Mucosa of stomach (tissue), 1 donor: ENCODE results near the gene FHIT.

Experiments
- H3K27me3 ChIP-seq: one replicate; pipeline ENCODE4 v1.7.0; 2013; ENCODE audit warnings: mild to moderate bottlenecking, low read length; ENCODE audit not compliant: control insufficient read depth, insufficient read depth
- H3K36me3 ChIP-seq: one replicate; pipeline ENCODE4 v1.7.0; 2013; ENCODE audit warnings: low read length; ENCODE audit not compliant: control insufficient read depth, insufficient read depth
- H3K4me1 ChIP-seq: one replicate; pipeline ENCODE4 v1.7.0; 2013; ENCODE audit warnings: mild to moderate bottlenecking, low read length; ENCODE audit not compliant: control insufficient read depth, insufficient read depth
- H3K4me3 ChIP-seq: one replicate; pipeline ENCODE4 v1.7.0; 2013; ENCODE audit warnings: low read length
- H3K9ac ChIP-seq: one replicate; pipeline ENCODE4 v1.7.0; 2013; ENCODE audit warnings: mild to moderate bottlenecking, low read length, moderate library complexity
- H3K9me3 ChIP-seq: one replicate; pipeline ENCODE4 v1.7.0; 2013; ENCODE audit warnings: mild to moderate bottlenecking, low read length, moderate library complexity; ENCODE audit not compliant: control insufficient read depth
- donor health status: Pancreatic carcinoma.

The FHIT gene

GRCh38 chr3:60758171-60758570, 493.1 kb downstream of the FHIT start:
- no peak overlapping the region for H3K9ac ChIP-seq
- no peaks in the 10 kb centered on the region for H3K9me3 ChIP-seq
- H3K27me3 ChIP-seq: no peaks in the 10 kb centered on the region
- no peaks in the 10 kb centered on the region for H3K4me1 ChIP-seq
- H3K4me3 ChIP-seq: no peak overlapping the region
- H3K36me3 ChIP-seq: no peaks in the 10 kb centered on the region

GRCh38 chr3:60757724-60758123, 493.5 kb downstream of the FHIT start:
- Histone ChIP-seq H3K4me1 (no peaks in the 10 kb centered on the region), H3K36me3 (no peaks in the 10 kb centered on the region), H3K9me3 (no peaks in the 10 kb centered on the region), H3K9ac (no peak overlapping the region), H3K27me3 (no peaks in the 10 kb centered on the region), H3K4me3 (no peak overlapping the region)

GRCh38 chr3:60756241-60757030, 494.8 kb downstream of the FHIT start:
- Histone ChIP-seq H3K4me3 (no peak overlapping the region), H3K9ac (no peak overlapping the region), H3K4me1 (no peaks in the 10 kb centered on the region), H3K27me3 (no peaks in the 10 kb centered on the region), H3K36me3 (no peaks in the 10 kb centered on the region), H3K9me3 (no peaks in the 10 kb centered on the region)

GRCh38 chr3:60755094-60755493, 496.2 kb downstream of the FHIT start:
- Histone ChIP-seq H3K4me1 (no peaks in the 10 kb centered on the region), H3K4me3 (no peak overlapping the region), H3K9ac (no peak overlapping the region), H3K36me3 (no peaks in the 10 kb centered on the region), H3K9me3 (no peaks in the 10 kb centered on the region), H3K27me3 (no peaks in the 10 kb centered on the region)

GRCh38 chr3:60754617-60755016, 496.6 kb downstream of the FHIT start:
- Histone ChIP-seq H3K36me3 (no peaks in the 10 kb centered on the region), H3K27me3 (no peaks in the 10 kb centered on the region), H3K4me3 (no peak overlapping the region), H3K4me1 (no peaks in the 10 kb centered on the region), H3K9me3 (no peaks in the 10 kb centered on the region), H3K9ac (no peak overlapping the region)

GRCh38 chr3:60752809-60753208, 498.4 kb downstream of the FHIT start:
- Histone ChIP-seq H3K36me3 (no peaks in the 10 kb centered on the region), H3K9ac (no peak overlapping the region), H3K4me1 (no peaks in the 10 kb centered on the region), H3K27me3 (no peaks in the 10 kb centered on the region), H3K9me3 (no peaks in the 10 kb centered on the region), H3K4me3 (no peak overlapping the region)

GRCh38 chr3:60746695-60747416, 504.4 kb downstream of the FHIT start:
- Histone ChIP-seq H3K36me3 (no peaks in the 10 kb centered on the region), H3K4me1 (no peaks in the 10 kb centered on the region), H3K27me3 (no peaks in the 10 kb centered on the region), H3K4me3 (no peak overlapping the region), H3K9ac (no peak overlapping the region), H3K9me3 (no peaks in the 10 kb centered on the region)

GRCh38 chr3:60746043-60746638, 505.1 kb downstream of the FHIT start:
- H3K27me3 ChIP-seq: no peaks in the 10 kb centered on the region
- H3K36me3 ChIP-seq: no peaks in the 10 kb centered on the region
- H3K4me1 ChIP-seq: no peaks in the 10 kb centered on the region
- no peak overlapping the region for H3K9ac ChIP-seq
- no peak overlapping the region for H3K4me3 ChIP-seq
- H3K9me3 ChIP-seq: no peaks in the 10 kb centered on the region

GRCh38 chr3:60743631-60744164, 507.6 kb downstream of the FHIT start:
- no peaks in the 10 kb centered on the region for H3K4me1 ChIP-seq
- no peaks in the 10 kb centered on the region for H3K9me3 ChIP-seq
- no peak overlapping the region for H3K9ac ChIP-seq
- no peaks in the 10 kb centered on the region for H3K36me3 ChIP-seq
- H3K4me3 ChIP-seq: no peak overlapping the region
- no peaks in the 10 kb centered on the region for H3K27me3 ChIP-seq

- H3K4me1 ChIP-seq: no peaks in the 10 kb centered on the region
- no peaks in the 10 kb centered on the region for H3K27me3 ChIP-seq
- no peaks in the 10 kb centered on the region for H3K36me3 ChIP-seq
- H3K9ac ChIP-seq: no peak overlapping the region
- H3K4me3 ChIP-seq: no peak overlapping the region
- H3K9me3 ChIP-seq: no peaks in the 10 kb centered on the region
These were observed 508.6 kb downstream of the FHIT start for GRCh38 chr3:60742606-60743145.

- Histone ChIP-seq H3K9me3 (no peaks in the 10 kb centered on the region), H3K9ac (no peak overlapping the region), H3K27me3 (no peaks in the 10 kb centered on the region), H3K36me3 (no peaks in the 10 kb centered on the region), H3K4me1 (no peaks in the 10 kb centered on the region), H3K4me3 (no peak overlapping the region)
These were observed 513.4 kb downstream of the FHIT start for GRCh38 chr3:60737633-60738399.
